ENCODE measurements around the gene PRAMEF8.
"Not testable (repeated sequence)": the region's sequence is repeated elsewhere in the genome, so short reads cannot be mapped to it uniquely, and the experiment has no call there.

Gene PRAMEF8

DNA sequence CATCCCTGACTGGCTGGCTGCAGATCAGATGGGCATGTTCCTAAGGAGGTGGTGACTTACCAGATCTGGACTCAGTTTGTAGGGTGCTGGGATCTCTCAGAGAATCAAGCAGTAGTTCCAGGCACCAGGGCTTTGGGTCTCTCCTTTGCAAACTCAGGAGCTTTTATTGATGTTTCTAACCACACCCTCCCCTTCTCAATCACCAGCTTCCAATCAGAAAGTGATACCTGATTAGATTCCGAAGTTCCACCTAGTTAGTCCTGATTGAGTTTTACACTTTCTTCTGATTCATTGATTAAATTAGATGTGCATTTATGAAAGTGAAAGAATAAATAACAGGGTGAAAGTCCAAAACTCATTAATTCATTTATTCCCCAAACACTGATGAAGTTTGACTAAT, at the start of gene PRAMEF8:
TSS of gene PRAMEF8 (minus strand) at position 101 of the 400 bp plus-strand sequence. CDS start 1,046 bp downstream, outside the sequence.
- DNase-seq (ENCODE audit: extremely low read depth, insufficient read length); H3K36me3 ChIP-seq (ENCODE audit: control insufficient read depth, insufficient read depth, low read length); H3K27me3 ChIP-seq (replicated peaks; ENCODE audit: control insufficient read depth, insufficient read depth, low read length); H3K4me3 ChIP-seq (replicated peaks; ENCODE audit: low read depth, low read length): not testable (repeated sequence)

DNA sequence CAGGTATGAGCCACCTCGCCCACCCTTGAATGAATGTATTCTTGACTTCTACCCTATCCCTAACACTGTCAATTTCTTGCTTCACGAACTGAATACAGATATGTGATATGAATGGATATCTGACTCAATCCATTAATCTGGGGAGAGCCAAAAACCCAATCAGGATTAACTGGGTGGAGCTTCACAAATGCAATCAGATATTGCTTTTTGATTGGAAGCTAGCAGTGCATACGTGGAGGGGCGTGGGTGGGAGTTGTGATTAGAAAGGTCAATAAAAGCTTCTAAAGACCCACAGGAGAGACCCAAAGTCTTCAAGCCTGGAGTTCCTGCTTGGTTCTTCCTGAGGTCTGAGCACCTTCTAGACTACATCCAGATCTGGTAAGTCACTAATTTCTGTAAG, 30.3 kb upstream of the PRAMEF8 start, which contains the start of gene PRAMEF15:
TSS of gene PRAMEF15 (plus strand) at position 301 of the 400 bp plus-strand sequence. CDS start 2,827 bp downstream, outside the sequence.
- H3K36me3 ChIP-seq (ENCODE audit: control insufficient read depth, insufficient read depth, low read length); H3K27me3 ChIP-seq (replicated peaks; ENCODE audit: control insufficient read depth, insufficient read depth, low read length); DNase-seq (ENCODE audit: extremely low read depth, insufficient read length); H3K4me3 ChIP-seq (replicated peaks; ENCODE audit: low read depth, low read length): not testable (repeated sequence)

DNA sequence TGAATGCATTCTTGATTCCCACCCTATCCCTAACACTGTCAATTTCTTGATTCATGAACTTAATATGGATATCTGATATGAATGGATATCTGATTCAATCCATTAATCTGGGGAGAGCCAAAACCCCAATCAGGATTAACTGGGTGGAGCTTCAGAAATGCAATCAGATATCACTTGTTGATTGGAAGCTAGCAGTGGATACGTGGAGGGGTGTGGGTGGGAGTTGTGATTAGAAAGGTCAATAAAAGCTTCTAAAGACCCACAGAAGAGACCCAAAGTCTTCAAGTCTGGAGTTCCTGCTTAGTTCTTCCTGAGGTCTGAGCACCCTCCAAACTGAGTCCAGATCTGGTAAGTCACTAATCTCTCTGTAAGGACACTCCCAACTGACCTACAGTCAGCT, 18.3 kb upstream of the PRAMEF8 start, which contains the start of gene PRAMEF33:
TSS of gene PRAMEF33 (plus strand) at position 301 of the 400 bp plus-strand sequence. CDS start 2,416 bp downstream, outside the sequence.
- H3K36me3 ChIP-seq (ENCODE audit: control insufficient read depth, insufficient read depth, low read length); DNase-seq (ENCODE audit: extremely low read depth, insufficient read length); H3K4me3 ChIP-seq (replicated peaks; ENCODE audit: low read depth, low read length); H3K27me3 ChIP-seq (replicated peaks; ENCODE audit: control insufficient read depth, insufficient read depth, low read length): not testable (repeated sequence)

DNA sequence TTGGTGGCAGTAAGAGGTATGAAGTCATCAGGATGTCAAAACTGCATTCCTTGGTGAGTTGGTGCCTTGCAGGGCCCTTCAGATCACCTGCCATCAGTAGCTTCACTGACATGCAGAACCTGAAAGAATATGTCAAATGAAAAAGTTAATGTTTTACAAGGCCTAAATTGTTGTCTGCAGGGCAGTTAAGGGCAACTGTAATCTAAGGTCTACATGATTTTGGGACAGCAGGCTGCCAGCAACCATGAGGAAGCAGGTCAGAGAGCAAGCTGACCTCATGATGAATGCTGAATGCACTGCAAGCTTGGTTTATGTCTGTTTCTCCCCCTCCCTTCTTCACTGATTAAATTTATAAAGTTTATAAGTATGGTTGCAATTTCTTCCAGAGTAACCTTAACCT, 17.3 kb upstream of the PRAMEF8 start:
- H3K27me3 ChIP-seq (replicated peaks; ENCODE audit: control insufficient read depth, insufficient read depth, low read length); H3K4me3 ChIP-seq (replicated peaks; ENCODE audit: low read depth, low read length); DNase-seq (ENCODE audit: extremely low read depth, insufficient read length); H3K36me3 ChIP-seq (ENCODE audit: control insufficient read depth, insufficient read depth, low read length): not testable (repeated sequence)

DNA sequence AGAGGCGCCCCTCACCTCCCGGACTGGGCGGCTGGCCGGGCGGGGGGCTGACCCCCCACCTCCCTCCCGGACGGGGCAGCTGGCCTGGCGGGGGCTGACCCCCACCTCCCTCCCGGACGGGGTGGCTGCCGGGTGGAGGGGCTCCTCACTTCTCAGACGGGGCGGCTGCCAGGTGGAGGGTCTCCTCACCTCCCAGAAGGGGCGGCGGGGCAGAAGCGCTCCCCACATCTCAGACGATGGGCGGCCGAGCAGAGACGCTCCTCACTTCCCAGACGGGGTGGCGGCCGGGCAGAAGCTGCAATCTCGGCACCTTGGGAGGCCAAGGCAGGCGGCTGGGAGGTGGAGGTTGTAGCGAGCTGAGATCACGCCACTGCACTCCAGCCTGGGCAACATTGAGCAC, 13.8 kb upstream of the PRAMEF8 start:
- H3K27me3 ChIP-seq (replicated peaks; ENCODE audit: control insufficient read depth, insufficient read depth, low read length); DNase-seq (ENCODE audit: extremely low read depth, insufficient read length); H3K36me3 ChIP-seq (ENCODE audit: control insufficient read depth, insufficient read depth, low read length); H3K4me3 ChIP-seq (replicated peaks; ENCODE audit: low read depth, low read length): not testable (repeated sequence)

DNA sequence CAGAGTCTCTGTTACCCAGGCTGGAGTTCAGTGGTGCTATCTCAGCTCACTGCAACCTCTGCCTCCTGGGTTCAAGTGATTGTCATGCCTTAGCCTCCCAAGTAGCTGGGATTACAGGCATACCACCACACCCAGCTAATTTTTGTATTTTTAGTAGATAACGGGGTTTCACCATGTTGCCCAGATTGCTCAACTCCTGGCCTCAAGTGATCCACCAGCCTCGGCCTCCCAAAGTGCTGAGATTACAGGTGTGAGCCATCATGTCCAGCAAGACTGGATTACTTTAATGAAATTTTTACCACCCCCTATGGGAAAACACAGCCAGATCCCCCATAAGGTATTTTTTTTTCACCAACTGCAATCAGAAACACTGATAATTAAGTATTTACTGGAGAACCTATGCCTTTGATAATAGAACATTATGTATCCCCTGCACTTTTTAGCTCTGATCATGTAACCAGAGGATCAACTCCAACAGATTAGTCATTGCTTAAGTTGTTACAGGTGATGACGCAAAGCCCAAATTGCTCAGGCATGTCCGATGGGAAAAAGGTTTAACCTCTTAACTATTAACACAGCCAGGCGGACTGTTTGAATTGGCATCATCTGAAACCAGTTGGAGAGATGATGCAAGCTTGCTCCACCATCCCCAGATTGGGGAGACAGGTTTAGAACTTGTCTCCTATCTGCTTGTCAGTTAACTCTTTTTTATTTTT, 12.4 kb upstream of the PRAMEF8 start:
- H3K4me3 ChIP-seq (replicated peaks; ENCODE audit: low read depth, low read length); DNase-seq (ENCODE audit: extremely low read depth, insufficient read length); H3K36me3 ChIP-seq (ENCODE audit: control insufficient read depth, insufficient read depth, low read length); H3K27me3 ChIP-seq (replicated peaks; ENCODE audit: control insufficient read depth, insufficient read depth, low read length): not testable (repeated sequence)

DNA sequence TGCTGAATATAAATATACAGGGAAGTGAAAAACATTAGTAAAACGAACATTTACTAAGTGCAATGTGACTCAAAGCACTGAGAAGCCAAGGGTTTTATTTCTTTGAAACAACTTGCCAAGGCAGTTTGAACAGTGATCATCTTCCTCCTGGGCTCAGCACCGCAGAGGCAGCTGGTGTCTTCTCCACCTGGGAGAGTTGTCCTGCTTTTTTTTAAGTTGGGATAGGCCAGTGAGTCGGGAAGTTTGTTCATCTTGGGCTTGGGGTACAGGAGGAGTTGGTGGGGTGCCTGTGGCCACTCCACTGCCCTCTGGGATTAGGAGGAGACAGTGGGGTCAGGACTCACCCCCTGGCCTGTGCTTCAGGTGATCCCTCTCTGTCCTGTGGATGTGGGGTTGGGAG, 4.1 kb upstream of the PRAMEF8 start:
- H3K4me3 ChIP-seq (replicated peaks; ENCODE audit: low read depth, low read length); H3K27me3 ChIP-seq (replicated peaks; ENCODE audit: control insufficient read depth, insufficient read depth, low read length); DNase-seq (ENCODE audit: extremely low read depth, insufficient read length); H3K36me3 ChIP-seq (ENCODE audit: control insufficient read depth, insufficient read depth, low read length): not testable (repeated sequence)

DNA sequence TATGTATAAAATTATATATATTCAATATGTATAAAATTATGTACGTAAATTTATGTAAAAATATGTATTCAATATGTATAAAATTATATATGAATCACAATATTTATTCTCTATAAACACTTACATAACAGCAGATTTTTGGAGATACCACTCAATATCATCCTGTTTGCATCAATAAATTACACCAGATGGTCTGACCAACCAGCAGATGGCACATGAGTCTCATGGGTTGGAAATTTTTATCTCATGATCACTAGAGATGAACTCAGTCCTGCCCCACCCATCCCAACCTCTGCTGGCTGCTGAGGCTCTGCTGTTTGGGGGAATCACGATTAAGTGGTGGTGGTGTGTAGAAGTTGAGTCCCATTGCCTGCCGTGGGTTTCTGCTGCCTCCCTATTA, 5.3 kb downstream of the PRAMEF8 start:
- not testable (repeated sequence) for H3K36me3 ChIP-seq (ENCODE audit: control insufficient read depth, insufficient read depth, low read length); H3K27me3 ChIP-seq (replicated peaks; ENCODE audit: control insufficient read depth, insufficient read depth, low read length); DNase-seq (ENCODE audit: extremely low read depth, insufficient read length); H3K4me3 ChIP-seq (replicated peaks; ENCODE audit: low read depth, low read length)

DNA sequence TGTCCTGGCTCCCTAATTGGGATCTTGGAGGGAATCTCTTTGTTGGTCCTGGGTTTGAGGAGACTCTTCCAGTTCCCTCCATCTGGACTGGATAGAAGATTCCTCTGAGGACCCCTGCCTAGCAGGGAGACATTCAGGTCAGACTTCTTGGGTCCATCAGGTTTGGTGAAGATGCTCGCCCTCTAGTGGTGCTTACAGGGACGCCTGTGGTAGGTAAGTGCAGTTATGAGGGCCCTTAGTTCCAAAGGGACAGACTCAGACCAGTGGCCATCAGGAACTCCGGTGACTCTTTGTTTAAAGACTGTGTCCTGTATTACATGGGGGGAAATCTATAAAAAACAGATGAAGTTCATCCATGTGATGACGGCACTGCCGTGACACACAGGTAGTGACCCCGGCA, 7.9 kb downstream of the PRAMEF8 start:
- H3K4me3 ChIP-seq (replicated peaks; ENCODE audit: low read depth, low read length); DNase-seq (ENCODE audit: extremely low read depth, insufficient read length); H3K27me3 ChIP-seq (replicated peaks; ENCODE audit: control insufficient read depth, insufficient read depth, low read length); H3K36me3 ChIP-seq (ENCODE audit: control insufficient read depth, insufficient read depth, low read length): not testable (repeated sequence)

DNA sequence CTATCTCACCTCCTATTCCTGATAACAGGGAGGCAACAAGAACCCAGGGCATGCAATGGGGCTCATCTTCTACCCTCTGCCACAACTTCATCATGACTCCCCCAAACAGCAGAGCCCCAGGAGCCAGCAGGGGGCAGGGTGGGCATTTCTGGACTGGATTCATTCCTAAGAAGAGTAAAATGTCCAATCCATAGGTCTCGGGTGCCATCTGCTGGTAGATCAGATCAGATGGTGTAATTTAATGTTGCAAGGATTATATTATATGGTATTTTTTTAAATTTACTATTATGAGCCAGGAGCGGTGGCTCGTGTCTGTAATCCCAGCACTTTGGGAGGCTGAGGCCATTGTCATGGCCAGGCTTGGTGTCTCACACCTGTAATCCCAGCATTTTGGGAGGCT, 19.8 kb downstream of the PRAMEF8 start:
- H3K4me3 ChIP-seq (replicated peaks; ENCODE audit: low read depth, low read length); DNase-seq (ENCODE audit: extremely low read depth, insufficient read length); H3K36me3 ChIP-seq (ENCODE audit: control insufficient read depth, insufficient read depth, low read length); H3K27me3 ChIP-seq (replicated peaks; ENCODE audit: control insufficient read depth, insufficient read depth, low read length): not testable (repeated sequence)

DNA sequence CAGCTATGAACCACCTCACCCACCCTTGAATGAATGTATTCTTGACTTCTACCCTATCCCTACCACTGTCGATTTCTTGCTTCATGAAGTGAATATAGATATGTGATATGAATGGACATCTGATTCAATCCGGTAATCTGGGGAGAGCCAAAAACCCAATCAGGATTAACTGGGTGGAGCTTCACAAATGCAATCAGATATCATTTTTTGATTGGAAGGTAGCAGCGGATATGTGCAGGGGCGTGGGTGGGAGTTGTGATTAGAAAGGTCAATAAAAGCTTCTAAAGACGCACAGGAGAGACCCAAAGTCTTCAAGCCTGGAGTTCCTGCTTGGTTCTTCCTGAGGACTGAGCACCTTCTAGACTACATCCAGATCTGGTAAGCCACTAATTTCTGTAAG, 31.0 kb downstream of the PRAMEF8 start, which contains the start of gene PRAMEF5:
TSS of gene PRAMEF5 (plus strand) at position 301 of the 400 bp plus-strand sequence. CDS start 5,071 bp downstream, outside the sequence.
- H3K27me3 ChIP-seq (replicated peaks; ENCODE audit: control insufficient read depth, insufficient read depth, low read length); DNase-seq (ENCODE audit: extremely low read depth, insufficient read length); H3K36me3 ChIP-seq (ENCODE audit: control insufficient read depth, insufficient read depth, low read length); H3K4me3 ChIP-seq (replicated peaks; ENCODE audit: low read depth, low read length): not testable (repeated sequence)

DNA sequence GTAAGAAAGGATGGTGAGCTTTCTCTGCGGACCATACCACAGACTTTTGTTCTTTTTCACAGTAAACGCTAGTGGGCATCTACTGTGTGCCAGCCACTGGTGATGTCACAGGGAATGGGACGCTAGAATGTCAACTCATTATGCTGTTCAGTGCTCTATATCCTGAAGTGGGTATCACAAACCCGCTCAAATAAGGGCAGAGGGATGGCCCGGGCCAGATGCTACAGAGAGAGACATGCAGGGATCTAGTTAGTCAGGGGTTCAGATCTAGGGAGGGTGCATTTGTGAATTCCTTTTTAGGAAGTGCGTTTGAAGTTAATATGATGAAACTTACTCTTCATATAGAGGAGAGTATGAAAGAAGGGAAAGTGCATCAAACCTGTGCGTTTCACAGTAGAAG, 37.8 kb downstream of the PRAMEF8 start:
- not testable (repeated sequence) for H3K4me3 ChIP-seq (replicated peaks; ENCODE audit: low read depth, low read length); DNase-seq (ENCODE audit: extremely low read depth, insufficient read length)

DNA sequence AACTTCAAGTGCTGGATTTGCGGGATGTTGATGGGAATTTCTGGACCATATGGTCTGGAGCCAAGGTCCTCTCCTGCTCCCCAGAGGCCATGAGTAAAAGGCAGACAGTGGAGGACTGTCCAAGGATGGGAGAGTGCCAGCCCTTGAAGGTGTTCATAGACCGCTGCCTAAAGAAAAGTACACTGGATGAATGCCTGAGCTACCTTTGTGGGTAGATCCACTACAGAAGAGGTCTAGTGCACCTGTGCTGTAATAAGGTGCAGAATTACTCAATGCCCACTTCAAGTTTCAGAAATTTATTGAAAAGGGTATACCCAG, 38.4 kb downstream of the PRAMEF8 start:
- H3K36me3 ChIP-seq (ENCODE audit: control insufficient read depth, insufficient read depth, low read length); DNase-seq (ENCODE audit: extremely low read depth, insufficient read length); H3K4me3 ChIP-seq (replicated peaks; ENCODE audit: low read depth, low read length); H3K27me3 ChIP-seq (replicated peaks; ENCODE audit: control insufficient read depth, insufficient read depth, low read length): not testable (repeated sequence)

More for the DNA sequence above, 37.8 kb downstream of the PRAMEF8 start:
- H3K36me3 ChIP-seq (ENCODE audit: control insufficient read depth, insufficient read depth, low read length); H3K27me3 ChIP-seq (replicated peaks; ENCODE audit: control insufficient read depth, insufficient read depth, low read length): not testable (repeated sequence)

DNA sequence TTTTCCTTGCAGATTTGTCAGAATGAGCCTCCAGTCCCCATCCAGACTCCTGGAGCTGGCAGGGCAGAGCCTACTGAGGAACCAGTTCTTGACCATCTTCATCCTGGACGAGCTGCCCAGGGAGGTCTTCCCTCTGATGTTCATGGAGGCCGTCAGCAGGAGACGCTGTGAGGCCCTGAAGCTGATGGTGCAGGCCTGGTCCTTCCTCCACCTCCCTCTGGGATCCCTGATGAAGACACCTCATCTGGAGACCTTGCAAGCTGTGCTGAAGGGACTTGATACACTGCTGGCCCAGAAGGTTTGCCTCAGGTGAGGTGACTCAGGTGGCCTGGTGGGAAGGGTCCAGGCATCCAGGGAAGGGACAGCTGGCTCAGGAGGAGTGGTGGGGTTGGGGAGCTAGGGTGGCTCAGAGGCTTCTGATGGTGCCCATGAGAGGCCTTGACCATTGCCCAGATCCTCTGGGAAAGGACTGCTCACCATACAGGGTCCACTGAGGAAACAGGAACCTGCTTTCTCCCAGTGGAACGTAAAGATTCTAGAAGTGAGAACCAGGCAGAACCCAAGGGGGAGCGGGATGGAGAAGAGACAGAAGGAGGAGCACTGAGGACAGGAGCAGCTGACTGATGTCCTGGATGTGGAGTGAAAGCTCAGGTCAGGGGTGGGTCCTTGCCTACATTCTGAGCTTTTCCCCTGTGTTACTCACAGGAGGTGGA, 38.9 kb downstream of the PRAMEF8 start:
- H3K27me3 ChIP-seq (replicated peaks; ENCODE audit: control insufficient read depth, insufficient read depth, low read length); DNase-seq (ENCODE audit: extremely low read depth, insufficient read length); H3K4me3 ChIP-seq (replicated peaks; ENCODE audit: low read depth, low read length); H3K36me3 ChIP-seq (ENCODE audit: control insufficient read depth, insufficient read depth, low read length): not testable (repeated sequence)

Data from GM06990 (cell line).